ENCODE measurements around the gene INPP5A.

GRCh38 chr10:132551093-132551807 is 13.7 kb downstream of the INPP5A start:
- TF ChIP-seq YY1 (IDR thresholded peaks at IDR 0.05; ENCODE audit: insufficient read depth, insufficient read length) (no peak), SUZ12 (IDR thresholded peaks at IDR 0.05; ENCODE audit: extremely low read depth, insufficient read depth, insufficient read length) (no peak)
